HCEC 1CT (cell line): Measurements from ENCODE around the gene MAEA.

Experiments used
- DNase-seq: peaks from one replicate; pipeline ENCODE4 v3.0.0-alpha.2; 2017

MAEA gene

DNA sequence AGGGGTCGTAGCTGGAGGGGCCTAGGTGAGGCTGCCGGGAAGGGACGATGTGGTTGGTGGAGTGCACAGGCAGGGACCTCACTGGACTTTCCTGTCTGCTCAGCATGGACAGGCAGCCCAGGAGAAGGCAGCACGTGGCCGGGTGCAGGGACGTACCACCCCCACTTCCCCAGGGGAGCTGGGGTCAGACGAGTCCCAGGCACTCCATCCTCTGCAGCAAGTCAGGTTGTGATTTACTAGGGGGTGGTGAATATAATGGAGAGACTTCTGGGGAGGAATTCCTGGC, 39.2 kb upstream of the MAEA start:
- no peak for DNase-seq

DNA sequence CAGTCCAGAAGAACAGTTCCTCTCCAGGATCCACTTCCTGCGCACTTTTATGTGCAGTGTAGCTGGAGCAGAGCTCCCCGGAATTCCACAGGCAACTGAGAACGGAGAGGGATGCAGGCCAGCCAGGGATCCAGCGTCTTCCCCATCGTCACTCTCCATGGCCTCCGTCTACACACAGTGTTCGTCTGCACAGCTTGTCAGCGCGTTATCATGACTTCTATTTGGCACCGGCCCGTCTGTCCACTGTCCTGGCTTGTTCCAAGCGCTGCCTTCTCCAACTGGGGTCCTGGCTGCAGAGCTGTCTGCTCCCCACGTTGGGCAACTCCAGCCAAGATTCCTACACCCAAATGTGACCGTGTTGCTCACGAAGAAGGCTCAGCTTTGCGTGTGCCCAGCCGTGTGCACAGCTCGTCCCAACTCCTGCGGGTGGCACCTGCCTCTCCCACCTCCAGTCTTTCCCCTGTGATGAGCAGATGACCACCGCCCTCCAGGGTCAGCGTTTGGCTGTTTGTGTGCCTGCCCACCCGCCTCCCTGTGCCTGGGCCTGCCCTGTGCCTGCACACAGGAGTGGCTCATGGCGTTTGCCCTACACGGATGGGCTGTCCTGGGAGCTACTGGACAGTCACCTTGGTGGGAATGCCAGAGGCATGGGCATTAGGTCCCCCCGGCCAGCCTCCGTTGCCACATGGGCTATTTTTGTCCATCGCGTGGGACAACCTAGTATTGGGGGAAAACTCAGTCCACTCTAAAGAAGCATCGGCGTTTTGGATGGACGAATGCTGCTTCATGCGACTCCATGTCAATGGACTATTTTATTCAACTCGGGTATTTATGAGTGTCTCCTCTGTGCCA, 38.5 kb upstream of the MAEA start:
- DNase-seq, result no peak

DNA sequence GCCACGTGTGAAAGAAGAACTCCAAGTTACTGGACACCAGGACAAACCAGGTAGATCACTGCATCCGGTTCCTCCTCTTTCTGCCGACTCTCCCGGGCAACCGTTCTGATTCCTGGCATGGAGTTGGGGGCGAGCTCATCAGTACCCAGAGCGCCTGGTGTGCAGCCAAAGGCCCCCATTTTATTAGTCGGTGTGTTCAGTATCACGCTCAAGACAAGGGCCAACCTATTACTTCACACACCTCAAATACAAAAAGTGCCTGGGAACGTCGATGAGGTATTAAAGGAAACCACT, 38.0 kb upstream of the MAEA start:
- no peak for DNase-seq

- DNase-seq, result no peak
These were observed 36.7 kb upstream of the MAEA start for GRCh38 chr4:1252928-1253492.

DNA sequence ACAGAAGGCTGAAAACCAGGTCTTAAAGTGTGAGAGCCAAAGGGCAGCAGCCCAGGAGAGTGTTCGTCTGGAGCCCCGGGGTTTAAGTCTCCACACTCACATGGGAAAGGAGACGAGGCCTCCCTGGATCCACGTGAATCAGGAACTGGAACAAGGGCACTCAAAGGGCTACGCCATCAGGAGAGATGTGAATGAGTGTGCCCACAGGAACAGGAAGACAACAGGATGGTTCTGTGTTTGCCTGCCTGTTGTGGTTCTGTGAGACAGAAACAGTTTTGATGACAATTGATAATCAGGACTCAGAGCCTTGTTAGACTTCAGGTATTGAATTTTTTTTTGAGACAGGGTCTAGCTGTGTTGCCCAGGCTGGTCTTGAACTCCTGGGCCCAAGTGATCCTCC, 35.9 kb upstream of the MAEA start:
- no peak for DNase-seq

DNA sequence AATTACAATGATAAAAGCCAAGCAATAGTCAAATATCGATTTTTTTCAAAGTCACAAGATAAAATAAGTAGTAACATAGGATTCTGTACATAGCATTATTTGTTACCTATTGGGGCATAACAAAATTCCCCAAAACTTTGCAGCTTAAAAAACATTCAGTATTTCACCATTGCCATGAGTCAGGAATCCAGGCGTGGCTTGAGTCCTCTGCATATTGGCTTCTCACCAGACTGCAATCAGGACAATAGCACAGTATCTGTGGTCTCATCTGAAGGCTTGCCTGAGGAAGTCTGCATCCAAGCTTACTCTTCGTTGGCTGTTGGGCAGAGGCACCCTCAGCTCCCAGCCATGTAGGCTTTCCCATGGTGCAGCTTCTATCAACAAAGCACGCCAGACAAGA, 34.5 kb upstream of the MAEA start:
- peak; percentile 10 for DNase-seq

GRCh38 chr4:1255699-1256098, 34.0 kb upstream of the MAEA start:
- no peak for DNase-seq

- DNase-seq, result no peak
These were observed 31.2 kb upstream of the MAEA start for GRCh38 chr4:1258457-1258856.

GRCh38 chr4:1259966-1260365, 29.7 kb upstream of the MAEA start:
- DNase-seq, result no peak

DNA sequence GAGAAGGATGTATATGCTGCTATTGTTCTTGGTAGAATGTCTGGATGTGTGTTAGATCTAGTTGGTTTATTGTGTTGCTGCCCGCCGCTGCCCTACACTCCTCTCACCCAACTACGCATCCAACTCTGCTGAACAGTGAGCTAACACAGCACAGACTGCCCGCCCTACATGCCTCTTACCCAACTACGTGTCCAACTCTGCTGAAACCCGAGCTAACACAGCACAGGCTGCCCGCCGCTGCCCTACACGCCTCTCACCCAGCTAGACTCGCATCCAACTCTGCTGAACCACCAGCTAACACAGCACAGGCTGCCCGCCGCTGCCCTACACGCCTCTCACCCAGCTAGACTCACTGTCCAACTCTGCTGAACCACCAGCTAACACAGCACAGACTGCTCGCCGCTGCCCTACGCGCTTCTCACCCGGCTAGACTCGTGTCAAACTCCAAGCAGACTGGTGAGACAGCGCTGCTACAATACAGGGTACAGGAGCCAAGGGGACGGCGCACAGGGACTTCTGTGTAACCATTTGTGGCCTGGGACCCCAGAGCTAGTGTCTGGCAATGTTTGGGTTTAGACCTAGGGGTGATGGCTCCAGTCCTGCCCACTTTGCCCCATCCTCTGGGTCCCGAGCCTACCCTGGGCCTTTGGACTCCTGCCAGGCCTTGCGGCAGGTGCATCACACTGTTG, 29.1 kb upstream of the MAEA start:
- no peak for DNase-seq

DNA sequence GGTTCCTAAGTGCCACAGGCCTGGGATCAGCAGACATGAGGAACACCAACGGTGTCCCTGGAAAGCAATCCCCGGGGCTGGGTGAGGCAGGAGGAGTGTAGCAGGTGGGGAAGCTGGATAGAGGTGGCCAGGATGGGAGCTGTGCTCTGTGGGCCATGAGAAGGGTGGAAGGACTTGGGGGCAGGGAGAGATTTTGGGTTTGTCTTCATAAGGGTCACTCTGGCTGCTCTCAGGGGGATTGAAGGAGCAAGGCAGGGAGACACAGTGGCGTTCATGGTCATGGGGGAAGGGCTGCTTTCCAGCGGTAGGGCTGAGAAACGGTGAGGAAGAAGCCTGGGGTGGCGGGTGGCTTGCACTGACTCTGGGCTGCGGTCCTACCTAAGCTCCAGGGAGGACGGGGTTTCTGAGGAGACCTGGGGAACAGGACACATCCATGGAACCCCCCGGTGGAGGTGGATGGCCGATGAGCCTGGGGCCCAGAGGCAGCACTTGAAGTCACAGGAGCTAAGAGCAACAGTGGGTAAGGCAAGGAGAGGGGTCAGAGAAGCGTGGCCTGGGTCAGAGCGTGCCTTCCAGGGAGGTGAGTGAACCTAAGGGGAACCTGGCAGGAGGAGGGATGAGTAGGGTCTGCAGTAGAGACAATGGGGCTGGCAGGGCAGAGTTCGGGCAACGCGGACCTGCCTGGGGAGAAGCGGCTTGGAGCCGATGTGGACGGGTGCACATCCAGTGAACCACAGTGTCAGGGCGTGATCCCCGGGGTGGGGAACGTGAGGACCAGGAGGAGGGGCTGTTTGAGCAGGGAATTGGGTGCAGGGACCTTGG, 28.4 kb upstream of the MAEA start:
- DNase-seq, result no peak

GRCh38 chr4:1264942-1265341, 24.7 kb upstream of the MAEA start:
- no peak for DNase-seq

- no peak for DNase-seq
These were observed 24.3 kb upstream of the MAEA start for GRCh38 chr4:1265351-1265750.

DNA sequence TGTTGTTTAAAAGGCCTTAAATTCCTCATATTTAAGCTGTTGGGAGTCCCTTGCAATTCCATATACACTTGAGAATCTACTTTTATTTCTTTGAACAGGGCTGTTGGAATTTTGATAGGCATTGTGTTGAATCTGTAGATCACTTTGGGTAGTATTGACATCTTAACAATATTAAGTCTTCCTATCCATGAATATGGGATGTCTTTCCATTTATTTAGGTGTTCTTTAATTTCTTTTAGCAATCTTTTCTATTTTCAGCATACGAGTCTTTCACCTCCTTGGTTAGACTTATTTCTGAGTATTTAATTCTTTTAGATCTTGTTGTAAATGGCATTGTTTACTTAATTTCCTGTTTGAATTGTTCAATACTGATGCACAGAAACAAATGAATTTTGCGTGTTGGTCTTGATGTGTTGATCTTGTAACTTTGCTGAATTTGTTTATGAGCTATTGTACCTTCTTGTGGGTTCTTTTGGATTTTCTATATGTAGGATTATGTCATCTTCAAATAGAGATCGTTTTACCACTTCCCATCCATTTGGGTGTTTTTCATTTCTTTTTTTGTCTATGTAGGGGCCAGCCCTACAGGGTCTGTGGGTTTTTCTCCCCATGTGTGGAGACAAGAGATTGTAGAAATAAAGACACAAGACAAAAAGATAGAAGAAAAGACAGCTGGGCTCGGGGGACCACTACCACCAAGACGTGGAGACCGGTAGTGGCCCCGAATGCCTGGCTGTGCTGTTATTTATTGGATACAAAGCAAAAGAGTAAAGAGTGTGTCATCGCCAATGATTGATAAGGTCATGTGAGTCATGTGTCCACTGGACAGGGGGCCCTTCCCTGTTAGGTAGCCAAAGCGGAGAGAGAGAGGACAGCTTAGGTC, 22.6 kb upstream of the MAEA start:
- DNase-seq, result no peak

- DNase-seq, result no peak
These were observed 20.5 kb upstream of the MAEA start for GRCh38 chr4:1269209-1269608.

- no peak for DNase-seq
These were observed 18.0 kb upstream of the MAEA start for GRCh38 chr4:1271686-1272085.

DNA sequence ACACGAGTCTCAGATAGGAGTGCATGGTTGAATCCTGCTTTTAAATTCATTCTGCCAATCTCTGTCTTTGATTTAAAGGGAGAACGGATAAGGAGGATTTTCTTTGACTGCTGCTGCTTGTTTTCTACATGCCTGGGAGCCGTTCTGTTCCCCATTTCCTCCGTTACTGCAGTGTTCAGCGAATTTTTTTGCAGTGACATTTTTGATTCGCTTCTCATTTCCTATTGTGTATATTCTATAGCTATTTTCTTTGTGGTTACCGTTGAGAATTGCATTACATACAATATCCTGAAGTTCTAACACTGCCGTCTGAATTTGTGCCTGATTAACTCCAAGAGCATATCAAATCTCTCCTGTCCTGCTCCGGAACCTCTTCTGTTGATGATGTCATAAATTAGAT, 14.8 kb upstream of the MAEA start:
- DNase-seq, result no peak

DNA sequence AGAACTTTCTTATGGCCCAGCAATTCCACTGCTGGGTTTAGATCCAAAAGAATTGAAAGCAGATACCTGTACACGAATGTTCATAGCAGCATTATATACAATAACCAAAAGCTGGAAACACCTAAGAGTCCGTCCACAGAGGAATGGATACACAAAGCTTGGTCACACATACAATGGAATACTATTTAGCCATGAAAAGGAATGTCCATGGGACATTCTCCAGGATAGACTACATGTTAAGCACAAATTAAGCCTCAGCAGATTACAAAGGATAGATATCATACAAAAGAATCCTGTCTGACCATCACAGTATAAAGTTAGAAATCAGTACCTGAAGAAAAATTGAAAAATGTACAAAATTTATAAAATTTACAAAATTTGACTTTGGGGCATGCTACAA, 12.7 kb upstream of the MAEA start:
- DNase-seq, result no peak

GRCh38 chr4:1277667-1278665, 11.7 kb upstream of the MAEA start:
- DNase-seq, result no peak

DNA sequence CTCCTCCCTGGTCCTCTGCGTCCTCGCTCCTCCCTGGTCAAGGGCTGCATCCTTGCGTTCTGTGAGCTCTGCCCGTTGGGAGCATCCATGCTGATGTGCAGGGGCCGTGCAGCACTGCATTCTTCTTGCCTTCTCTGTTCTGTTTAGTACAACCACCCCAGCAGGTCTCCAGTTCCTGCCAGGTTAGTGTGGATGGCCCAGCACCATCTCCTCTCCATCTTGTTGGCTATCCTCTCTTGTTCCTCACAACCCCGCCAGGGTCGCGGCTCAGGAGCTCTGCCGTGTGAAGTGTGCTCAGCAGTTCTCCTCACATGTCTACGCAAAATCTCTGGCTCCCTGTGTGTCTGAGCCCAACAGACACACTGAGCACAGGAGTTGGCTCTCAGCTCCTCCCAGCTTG, 10.4 kb upstream of the MAEA start:
- DNase-seq, result no peak

DNA sequence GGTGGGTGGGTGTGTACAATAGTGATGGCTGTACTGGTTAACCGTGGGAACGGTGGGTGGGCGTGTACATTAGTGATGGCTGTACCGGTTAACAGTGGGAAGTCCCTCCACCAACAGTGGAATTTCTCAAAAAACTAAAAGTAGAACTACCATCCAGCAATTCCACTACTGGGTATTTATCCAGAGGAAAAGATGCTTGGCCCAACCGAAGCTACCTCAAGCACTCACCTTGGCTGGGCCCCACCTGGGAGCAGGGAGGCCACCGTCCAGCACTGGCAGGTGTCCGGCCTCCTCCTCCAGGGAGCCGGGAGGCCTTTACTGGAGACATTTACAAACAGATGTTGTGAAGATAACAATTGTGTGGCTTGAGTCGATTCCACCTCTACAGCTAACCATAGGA, 6.0 kb upstream of the MAEA start:
- no peak for DNase-seq
